Measurements from ENCODE around the gene PTGR1. TPM values are rescaled to one million over a fixed set of nuclear protein-coding genes. Genes with fewer than 3 reads are reported as not detected.

Gene PTGR1
- total RNA-seq, 1 experiment from 2014 or later: 27.4 TPM

- no peak for DNase-seq (ENCODE audit: unreplicated experiment)
- no peak for TF ChIP-seq CTCF (IDR thresholded peaks at IDR 0.05; ENCODE audit: unreplicated experiment)
- Mint-ChIP-seq H3K36me3 (ENCODE audit: insufficient read depth, unreplicated experiment) (peaks cover 27% of the 10 kb centered on the region), H3K9me3 (ENCODE audit: unreplicated experiment) (no peaks in the 10 kb centered on the region), H3K27me3 (ENCODE audit: insufficient read depth, unreplicated experiment) (no peaks in the 10 kb centered on the region), H3K27ac (ENCODE audit: low read depth, unreplicated experiment) (peak overlapping the region; percentile 75), H3K4me3 (ENCODE audit: unreplicated experiment) (peak overlapping the region; percentile 83), H3K4me1 (ENCODE audit: insufficient read depth, unreplicated experiment) (peaks cover 11% of the 10 kb centered on the region)
- POLR2A ChIA-PET: interaction anchor here (0.6 to 4.6 kb wide), 7 partner anchors 23 to 297 kb away, joined by 3 to 88 read pairs (median 7); partner anchors contain the start of genes DNAJC25 and UGCG
- BruUV-seq (replicated peaks): no TSS peak
- intact Hi-C loops (cut with micrococcal nuclease): loop anchor here (2.0 to 5.0 kb wide), 5 partner anchors 31 to 475 kb away; partner anchors contain the start of genes DNAJC25 and UGCG
- CTCF ChIA-PET: interaction anchor here (0.6 to 4.4 kb wide), 7 partner anchors 14 to 494 kb away, joined by 3 to 35 read pairs (median 3); no protein-coding TSS in a partner anchor
Observed at GRCh38 chr9:111599955-111600343, 502 bp upstream of the PTGR1 start.

GRCh38 chr9:111598733-111599091 lies 735 bp downstream of the PTGR1 start:
- TF ChIP-seq CTCF (IDR thresholded peaks at IDR 0.05; ENCODE audit: unreplicated experiment): no peak
- Mint-ChIP-seq H3K27me3 (ENCODE audit: insufficient read depth, unreplicated experiment) (no peaks in the 10 kb centered on the region), H3K9me3 (ENCODE audit: unreplicated experiment) (no peaks in the 10 kb centered on the region), H3K27ac (ENCODE audit: low read depth, unreplicated experiment) (peak overlapping the region; percentile 75), H3K4me3 (ENCODE audit: unreplicated experiment) (peak overlapping the region; percentile 83), H3K36me3 (ENCODE audit: insufficient read depth, unreplicated experiment) (peaks cover 35% of the 10 kb centered on the region), H3K4me1 (ENCODE audit: insufficient read depth, unreplicated experiment) (peaks cover 11% of the 10 kb centered on the region)
- no TSS peak for BruUV-seq (replicated peaks)
- ChIA-PET POLR2A (interaction anchor here (0.5 to 4.6 kb wide), 23 partner anchors 12 to 476 kb away, joined by 3 to 88 read pairs (median 4); partner anchors contain the start of genes DNAJC25, GNG10, UGCG and ZNF483), CTCF (interaction anchor here (0.6 to 4.4 kb wide), 34 partner anchors 7 to 1450 kb away, joined by 3 to 35 read pairs (median 4); no protein-coding TSS in a partner anchor)
- intact Hi-C loops (cut with micrococcal nuclease): loop anchor here (1.0 to 5.0 kb wide), 8 partner anchors 24 to 476 kb away; partner anchors contain the start of genes DNAJC25 and UGCG
- peak; percentile 68 for DNase-seq (ENCODE audit: unreplicated experiment)

- ChIA-PET POLR2A (interaction anchor here (0.6 to 4.6 kb wide), 21 partner anchors 12 to 477 kb away, joined by 3 to 88 read pairs (median 4); partner anchors contain the start of genes DNAJC25, GNG10, UGCG and ZNF483), CTCF (interaction anchor here (0.6 to 4.4 kb wide), 48 partner anchors 8 to 1450 kb away, joined by 3 to 35 read pairs (median 4); no protein-coding TSS in a partner anchor)
- intact Hi-C loops (cut with micrococcal nuclease): loop anchor here (1.0 to 5.0 kb wide), 8 partner anchors 24 to 477 kb away; partner anchors contain the start of genes DNAJC25 and UGCG
- BruUV-seq (replicated peaks): TSS peak; percentile 43
- Mint-ChIP-seq H3K9me3 (ENCODE audit: unreplicated experiment) (no peaks in the 10 kb centered on the region), H3K27ac (ENCODE audit: low read depth, unreplicated experiment) (peak overlapping the region; percentile 75), H3K4me1 (ENCODE audit: insufficient read depth, unreplicated experiment) (peaks cover 11% of the 10 kb centered on the region), H3K4me3 (ENCODE audit: unreplicated experiment) (peak overlapping the region; percentile 83), H3K36me3 (ENCODE audit: insufficient read depth, unreplicated experiment) (peaks cover 41% of the 10 kb centered on the region), H3K27me3 (ENCODE audit: insufficient read depth, unreplicated experiment) (no peaks in the 10 kb centered on the region)
- peak; percentile 74 for DNase-seq (ENCODE audit: unreplicated experiment)
- TF ChIP-seq CTCF (IDR thresholded peaks at IDR 0.05; ENCODE audit: unreplicated experiment): peak; percentile 70
Observed at GRCh38 chr9:111597852-111598732, 1.4 kb downstream of the PTGR1 start.

- peaks cover 7% of the 10 kb centered on the region for H3K9me3 Mint-ChIP-seq (ENCODE audit: unreplicated experiment)
- H3K4me3 Mint-ChIP-seq (ENCODE audit: unreplicated experiment): no peak overlapping the region
- no TSS peak for BruUV-seq (replicated peaks)
- no peak overlapping the region for H3K27ac Mint-ChIP-seq (ENCODE audit: low read depth, unreplicated experiment)
- ChIA-PET CTCF (interaction anchor here (0.6 kb wide), 1 partner anchor 9 kb away, joined by 3 read pairs; no protein-coding TSS in a partner anchor), POLR2A (no interaction called here)
- H3K27me3 Mint-ChIP-seq (ENCODE audit: insufficient read depth, unreplicated experiment): no peaks in the 10 kb centered on the region
- peak; percentile 12 for DNase-seq (ENCODE audit: unreplicated experiment)
- peaks cover 31% of the 10 kb centered on the region for H3K36me3 Mint-ChIP-seq (ENCODE audit: insufficient read depth, unreplicated experiment)
- H3K4me1 Mint-ChIP-seq (ENCODE audit: insufficient read depth, unreplicated experiment): no peaks in the 10 kb centered on the region
- TF ChIP-seq CTCF (IDR thresholded peaks at IDR 0.05; ENCODE audit: unreplicated experiment): no peak
- intact Hi-C loops (cut with micrococcal nuclease): no loop called here
Observed at GRCh38 chr9:111588846-111589245, 10.6 kb downstream of the PTGR1 start.

Measured in MCF 10A (cell line).